ENCODE results near the gene SHISA8. TPM values are rescaled to one million over a fixed set of nuclear protein-coding genes. Genes with fewer than 3 reads are reported as not detected.

Gene SHISA8
- total RNA-seq, 2 experiments from 2014 or later = 1.7 to 1.8 TPM

DNA sequence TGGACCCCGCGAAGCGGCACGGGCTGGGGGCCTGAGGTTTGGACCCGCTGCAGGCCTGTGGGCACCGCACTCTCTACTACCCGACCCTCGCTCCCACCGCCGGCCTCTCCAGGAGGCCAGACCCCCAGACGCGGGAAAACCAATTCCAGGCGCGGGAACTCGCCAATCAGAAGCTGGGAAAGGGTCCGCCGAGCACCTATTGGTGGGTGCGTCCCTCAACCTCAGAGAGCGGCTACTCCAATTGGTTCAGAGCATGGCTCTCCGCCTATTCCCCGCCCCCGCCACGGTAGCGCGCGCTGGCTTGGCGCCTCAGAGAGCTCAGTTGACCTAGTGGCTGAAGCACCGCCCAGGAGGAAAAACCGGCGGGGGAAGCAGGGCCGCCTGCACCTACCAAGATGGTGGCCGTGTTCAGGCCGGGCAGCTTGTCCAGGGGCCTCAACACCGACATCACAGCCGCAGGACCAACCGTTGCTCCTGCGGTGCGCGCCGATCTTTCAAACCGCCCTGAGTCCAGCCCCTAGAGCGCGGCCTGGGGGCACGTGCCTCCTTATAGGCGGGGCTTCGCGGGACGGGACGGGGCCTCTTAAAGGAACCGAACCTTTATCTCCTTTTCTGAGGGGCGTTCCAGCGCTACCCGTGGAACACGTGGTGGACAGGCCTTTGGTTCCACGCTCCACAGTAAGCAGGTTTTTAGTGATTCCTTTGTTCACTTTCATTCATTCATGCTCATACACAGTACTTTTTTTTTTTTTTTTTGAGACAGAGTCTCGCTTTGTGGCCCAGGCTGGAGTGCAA is 32.0 kb upstream of the SHISA8 start, which contains the start of gene CENPM:
CENPM (minus strand) TSS at position 524 of the 795 bp plus-strand sequence; CDS start at position 448, 76 bp downstream.
- Mint-ChIP-seq H3K27me3 (ENCODE audit: low read depth) (no peaks in the 10 kb centered on the region), H3K36me3 (ENCODE audit: low read depth) (peaks cover 39% of the 10 kb centered on the region), H3K4me1 (ENCODE audit: low read depth) (peaks cover 58% of the 10 kb centered on the region), H3K9me3 (no peaks in the 10 kb centered on the region), H3K4me3 (peak within 1 kb of the TSS; percentile 95), H3K27ac (peak within 1 kb of the TSS; percentile 87)
- peak; percentile 97 for DNase-seq
- intact Hi-C loops (cut with micrococcal nuclease) = loop anchor here (2.0 to 10.0 kb wide), 2 partner anchors 132 to 502 kb away; partner anchors contain the start of genes SMDT1 and TOB2
- CTCF ChIA-PET = interaction anchor here (0.6 to 1.8 kb wide), 11 partner anchors 10 to 444 kb away, joined by 3 to 8 read pairs (median 3); partner anchors contain the start of gene CCDC134

GRCh38 chr22:41943661-41944209 is 28.9 kb upstream of the SHISA8 start:
- peaks cover 67% of the 10 kb centered on the region for H3K36me3 Mint-ChIP-seq (ENCODE audit: low read depth)
- peak; percentile 68 for DNase-seq
- no peaks in the 10 kb centered on the region for H3K9me3 Mint-ChIP-seq
- no peaks in the 10 kb centered on the region for H3K27me3 Mint-ChIP-seq (ENCODE audit: low read depth)
- intact Hi-C loops (cut with micrococcal nuclease) = loop anchor here (10.0 kb wide), 1 partner anchor 499 kb away; the partner anchor contains the start of gene TOB2
- peaks cover 79% of the 10 kb centered on the region for H3K4me1 Mint-ChIP-seq (ENCODE audit: low read depth)
- CTCF ChIA-PET = interaction anchor here (0.8 to 2.0 kb wide), 4 partner anchors 18 to 254 kb away, joined by 3 to 14 read pairs (median 6); partner anchors contain the start of gene TNFRSF13C
- peak overlapping the region; percentile 63 for H3K4me3 Mint-ChIP-seq
- peak overlapping the region; percentile 87 for H3K27ac Mint-ChIP-seq

DNA sequence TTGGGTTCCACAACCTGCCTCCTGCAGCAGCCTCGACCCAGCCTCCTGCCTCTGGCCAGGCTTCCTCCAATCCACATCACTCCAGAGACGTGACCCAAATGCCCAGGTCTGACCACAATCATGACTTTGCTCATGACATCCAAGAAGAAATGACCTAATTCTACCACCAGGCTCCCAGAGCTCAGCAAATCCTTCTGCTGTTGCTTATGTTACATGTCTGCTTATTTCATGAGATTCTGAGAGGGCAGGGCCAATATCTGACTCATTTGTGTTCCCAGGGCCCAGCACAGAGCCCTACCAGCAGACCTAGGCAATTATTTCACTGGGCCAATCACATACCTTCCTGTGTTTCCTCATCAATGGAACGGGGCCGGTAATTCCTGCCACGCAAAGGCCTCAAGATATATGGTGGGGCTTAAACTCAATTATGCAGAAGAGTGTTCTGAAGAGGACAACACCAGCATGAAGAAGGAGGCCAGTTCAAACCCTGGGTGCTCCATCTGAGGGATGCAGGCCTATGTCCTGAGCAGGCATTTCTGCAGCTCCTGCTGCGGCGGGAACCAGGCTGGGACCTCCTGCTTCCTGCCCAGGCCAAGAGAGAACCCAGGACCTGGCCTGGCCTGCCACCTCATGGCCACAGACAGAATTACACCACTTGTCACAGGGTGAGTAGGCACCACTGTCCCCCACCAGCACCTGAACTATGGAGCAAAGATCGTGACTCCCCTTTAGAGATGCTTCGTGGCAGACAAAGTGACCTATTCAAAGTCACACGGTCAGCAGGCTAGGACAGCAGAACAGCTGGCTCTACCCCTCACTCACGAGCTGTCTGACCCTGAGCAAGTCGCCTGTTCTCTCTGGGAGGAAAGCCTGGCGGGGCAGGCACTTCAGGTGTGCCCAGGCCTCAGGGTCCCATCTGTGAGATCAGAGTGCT is 26.2 kb upstream of the SHISA8 start:
- CTCF ChIA-PET = interaction anchor here (0.6 to 3.0 kb wide), 18 partner anchors 8 to 274 kb away, joined by 3 to 19 read pairs (median 4); partner anchors contain the start of genes MEI1 and TNFRSF13C
- intact Hi-C loops (cut with micrococcal nuclease) = loop anchor here (1.0 to 10.0 kb wide), 13 partner anchors 22 to 496 kb away; partner anchors contain the start of genes DESI1, SNU13, TOB2 and XRCC6
- H3K4me1 Mint-ChIP-seq (ENCODE audit: low read depth) = peaks cover 69% of the 10 kb centered on the region
- no peaks in the 10 kb centered on the region for H3K27me3 Mint-ChIP-seq (ENCODE audit: low read depth)
- peaks cover 84% of the 10 kb centered on the region for H3K36me3 Mint-ChIP-seq (ENCODE audit: low read depth)
- peak; percentile 91 for DNase-seq
- H3K4me3 Mint-ChIP-seq = peak overlapping the region; percentile 69
- H3K27ac Mint-ChIP-seq = peak overlapping the region; percentile 100
- H3K9me3 Mint-ChIP-seq = no peaks in the 10 kb centered on the region

- DNase-seq = peak; percentile 100
- Mint-ChIP-seq H3K9me3 (no peaks in the 10 kb centered on the region), H3K4me1 (ENCODE audit: low read depth) (peaks cover 64% of the 10 kb centered on the region), H3K27ac (peak overlapping the region; percentile 100), H3K36me3 (ENCODE audit: low read depth) (peaks cover 81% of the 10 kb centered on the region), H3K27me3 (ENCODE audit: low read depth) (no peaks in the 10 kb centered on the region), H3K4me3 (peak overlapping the region; percentile 69)
- intact Hi-C loops (cut with micrococcal nuclease) = loop anchor here (1.0 to 10.0 kb wide), 11 partner anchors 21 to 495 kb away; partner anchors contain the start of genes DESI1, SNU13, TOB2 and XRCC6
- CTCF ChIA-PET = interaction anchor here (0.6 to 3.0 kb wide), 17 partner anchors 9 to 273 kb away, joined by 3 to 19 read pairs (median 5); partner anchors contain the start of genes MEI1 and TNFRSF13C
Observed at GRCh38 chr22:41939981-41940831, 25.3 kb upstream of the SHISA8 start.

DNA sequence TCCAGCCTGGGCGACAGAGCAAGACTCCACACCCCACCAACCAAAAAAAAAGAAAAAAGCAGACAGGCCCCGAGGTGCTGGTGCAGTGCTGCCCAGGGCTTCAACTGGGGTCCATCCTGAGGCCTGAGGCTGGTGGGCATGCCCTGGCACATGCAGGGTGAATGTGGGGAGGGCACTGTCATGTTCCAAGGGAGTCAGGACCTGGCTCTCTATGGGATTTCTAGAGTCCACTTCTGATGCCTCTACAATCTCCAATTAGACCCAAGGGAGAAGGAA is 22.0 kb upstream of the SHISA8 start:
- Mint-ChIP-seq H3K36me3 (ENCODE audit: low read depth) (peaks cover 60% of the 10 kb centered on the region), H3K27ac (peak overlapping the region; percentile 61), H3K27me3 (ENCODE audit: low read depth) (no peaks in the 10 kb centered on the region), H3K9me3 (no peaks in the 10 kb centered on the region), H3K4me1 (ENCODE audit: low read depth) (peaks cover 35% of the 10 kb centered on the region), H3K4me3 (no peak overlapping the region)
- DNase-seq = no peak
- intact Hi-C loops (cut with micrococcal nuclease) = no loop called here
- CTCF ChIA-PET = no interaction called here

DNA sequence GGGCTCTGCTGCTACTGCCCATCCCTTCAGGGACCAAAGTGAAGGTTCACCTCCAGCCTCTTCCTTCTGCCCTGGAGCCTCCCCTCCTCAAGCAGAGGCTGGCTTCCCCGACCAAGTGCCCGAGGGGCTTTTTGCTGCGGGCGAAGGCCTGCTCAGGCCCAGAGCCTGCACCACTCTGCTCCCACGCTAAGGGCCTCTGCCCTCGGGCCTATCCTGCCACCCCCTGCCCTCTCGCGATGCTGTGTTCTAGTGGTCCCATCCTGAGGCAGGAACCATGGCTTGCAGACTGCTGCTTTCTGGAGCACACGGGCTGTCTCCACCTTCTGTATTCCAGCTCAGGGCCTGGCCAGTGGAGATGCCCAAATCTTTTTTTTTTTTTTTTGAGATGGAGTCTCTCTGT is 20.6 kb upstream of the SHISA8 start:
- Mint-ChIP-seq H3K36me3 (ENCODE audit: low read depth) (peaks cover 47% of the 10 kb centered on the region), H3K9me3 (no peaks in the 10 kb centered on the region), H3K4me3 (no peak overlapping the region), H3K4me1 (ENCODE audit: low read depth) (peaks cover 22% of the 10 kb centered on the region), H3K27ac (peak overlapping the region; percentile 26), H3K27me3 (ENCODE audit: low read depth) (no peaks in the 10 kb centered on the region)
- intact Hi-C loops (cut with micrococcal nuclease) = no loop called here
- CTCF ChIA-PET = interaction anchor here (0.6 kb wide), 1 partner anchor 237 kb away, joined by 7 read pairs; no protein-coding TSS in a partner anchor
- DNase-seq = no peak

- peaks cover 43% of the 10 kb centered on the region for H3K36me3 Mint-ChIP-seq (ENCODE audit: low read depth)
- H3K27me3 Mint-ChIP-seq (ENCODE audit: low read depth) = no peaks in the 10 kb centered on the region
- intact Hi-C loops (cut with micrococcal nuclease) = no loop called here
- H3K9me3 Mint-ChIP-seq = no peaks in the 10 kb centered on the region
- DNase-seq = no peak
- CTCF ChIA-PET = no interaction called here
- peaks cover 17% of the 10 kb centered on the region for H3K4me1 Mint-ChIP-seq (ENCODE audit: low read depth)
- no peak overlapping the region for H3K4me3 Mint-ChIP-seq
- H3K27ac Mint-ChIP-seq = no peak overlapping the region
Observed at GRCh38 chr22:41935015-41935351, 20.1 kb upstream of the SHISA8 start.

DNA sequence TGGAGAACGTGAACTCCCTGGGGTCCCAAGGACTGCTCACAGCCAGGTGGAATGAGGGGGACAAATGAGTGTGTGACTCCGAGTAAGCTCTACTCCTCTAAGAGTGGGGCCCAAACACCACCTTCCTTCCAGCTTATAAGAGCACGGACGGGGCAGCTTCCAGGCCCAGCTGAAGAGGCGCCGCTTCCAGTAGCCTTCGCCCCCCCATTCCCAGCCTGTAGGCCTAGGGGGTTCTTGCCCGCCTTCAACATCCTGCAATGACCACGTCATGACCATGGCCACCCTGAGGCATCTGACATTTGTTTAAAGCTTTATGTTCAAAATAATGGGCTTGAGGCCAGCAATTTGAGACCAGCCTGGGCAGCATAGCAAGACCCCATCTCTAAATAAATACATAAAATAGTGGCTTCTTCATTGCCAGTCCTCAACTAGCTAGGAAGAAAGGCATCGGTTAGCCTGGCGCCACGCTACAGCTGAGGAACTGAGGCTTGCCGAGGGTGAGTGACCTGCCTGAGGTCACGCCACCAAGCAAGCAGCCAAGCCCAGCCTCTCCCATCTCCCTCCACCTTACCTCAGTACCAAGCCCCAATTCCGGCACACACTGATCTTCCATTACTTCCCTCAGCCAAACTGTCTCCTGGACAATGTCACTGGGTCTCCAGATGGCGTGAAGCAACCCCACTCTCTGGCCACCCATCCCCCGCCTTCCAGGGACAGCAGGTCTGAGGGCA is 19.6 kb upstream of the SHISA8 start:
- DNase-seq = no peak
- Mint-ChIP-seq H3K4me3 (no peak overlapping the region), H3K36me3 (ENCODE audit: low read depth) (peaks cover 39% of the 10 kb centered on the region), H3K9me3 (no peaks in the 10 kb centered on the region), H3K27ac (no peak overlapping the region), H3K4me1 (ENCODE audit: low read depth) (peaks cover 11% of the 10 kb centered on the region), H3K27me3 (ENCODE audit: low read depth) (no peaks in the 10 kb centered on the region)
- intact Hi-C loops (cut with micrococcal nuclease) = no loop called here
- CTCF ChIA-PET = no interaction called here

GRCh38 chr22:41933411-41934177 is 18.7 kb upstream of the SHISA8 start:
- H3K9me3 Mint-ChIP-seq = no peaks in the 10 kb centered on the region
- CTCF ChIA-PET = interaction anchor here (0.6 kb wide), 1 partner anchor 509 kb away, joined by 3 read pairs; no protein-coding TSS in a partner anchor
- H3K4me1 Mint-ChIP-seq (ENCODE audit: low read depth) = peaks cover 10% of the 10 kb centered on the region
- intact Hi-C loops (cut with micrococcal nuclease) = no loop called here
- no peaks in the 10 kb centered on the region for H3K27me3 Mint-ChIP-seq (ENCODE audit: low read depth)
- H3K4me3 Mint-ChIP-seq = no peak overlapping the region
- no peak for DNase-seq
- peaks cover 31% of the 10 kb centered on the region for H3K36me3 Mint-ChIP-seq (ENCODE audit: low read depth)
- H3K27ac Mint-ChIP-seq = no peak overlapping the region

DNA sequence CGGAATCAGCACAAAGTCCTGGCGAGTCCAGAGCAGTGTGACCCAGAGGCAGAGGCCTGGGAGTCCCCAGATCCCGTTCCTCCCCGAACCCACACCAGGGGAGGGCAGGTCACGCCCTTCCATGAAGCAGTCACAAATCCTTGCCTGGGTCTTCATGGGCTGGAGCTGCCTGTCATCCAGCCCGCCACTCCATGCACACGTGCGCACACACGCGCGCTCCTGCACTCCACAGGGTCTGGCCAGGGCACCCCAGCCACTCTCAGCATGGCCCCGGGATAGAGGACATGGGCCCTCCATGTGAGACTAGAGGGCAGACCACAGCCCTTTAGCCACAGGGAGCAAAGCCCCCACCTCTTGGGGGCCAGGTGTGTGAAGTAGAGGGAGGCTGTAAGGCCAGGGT is 17.5 kb upstream of the SHISA8 start:
- peaks cover 19% of the 10 kb centered on the region for H3K36me3 Mint-ChIP-seq (ENCODE audit: low read depth)
- H3K27me3 Mint-ChIP-seq (ENCODE audit: low read depth) = no peaks in the 10 kb centered on the region
- CTCF ChIA-PET = no interaction called here
- H3K27ac Mint-ChIP-seq = no peak overlapping the region
- no peak overlapping the region for H3K4me3 Mint-ChIP-seq
- H3K4me1 Mint-ChIP-seq (ENCODE audit: low read depth) = peaks cover 18% of the 10 kb centered on the region
- H3K9me3 Mint-ChIP-seq = no peaks in the 10 kb centered on the region
- intact Hi-C loops (cut with micrococcal nuclease) = no loop called here
- no peak for DNase-seq
